Peyer's patch (tissue), 4 donors: ENCODE results near the gene ZDHHC22.

Experiments
- POLR2A ChIP-seq, 2 donors: fragments of 450-650 bp; IDR thresholded peaks; one replicate each; pipeline ENCODE4 v1.5.1; 2017; ENCODE audit warnings: antibody characterized with exemption in 2 of 2, mild to moderate bottlenecking in 2 of 2, moderate library complexity in 2 of 2
- TF ChIP-seq, protein P1 (sequence below), 6 experiments: fragments of 450-650 bp in 4 of 6; fragments of 200-600 bp in 2 of 6; sonication (generic) in 1 of 6; IDR thresholded peaks; one replicate each; pipeline ENCODE4 v1.5.1; 2017 to 2019; ENCODE audit warnings: antibody characterized with exemption in 6 of 6, mild to moderate bottlenecking in 3 of 6, moderate library complexity in 1 of 6

DNA sequence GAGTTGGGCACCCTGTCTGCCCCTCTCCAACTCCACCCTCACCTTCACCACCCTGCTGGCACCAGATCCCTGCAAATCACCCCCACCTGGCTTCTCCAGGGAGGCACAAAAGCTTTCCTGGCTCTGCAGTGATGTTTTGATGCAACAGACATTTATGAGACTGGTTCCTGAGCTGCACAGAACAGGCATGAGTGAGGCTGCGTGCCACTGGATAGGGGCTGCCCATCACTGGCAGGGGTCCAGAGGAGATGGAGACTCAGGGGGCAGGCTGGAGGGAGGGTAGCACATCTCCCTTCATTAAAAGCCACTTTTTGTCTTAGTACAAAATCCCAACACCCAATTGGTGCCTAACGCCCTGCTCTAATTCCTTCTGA lies 17.3 kb upstream of the ZDHHC22 start:
- TF ChIP-seq POLR2A (IDR thresholded peaks at IDR 0.05) = no peak
- TF ChIP-seq, protein P1, sequence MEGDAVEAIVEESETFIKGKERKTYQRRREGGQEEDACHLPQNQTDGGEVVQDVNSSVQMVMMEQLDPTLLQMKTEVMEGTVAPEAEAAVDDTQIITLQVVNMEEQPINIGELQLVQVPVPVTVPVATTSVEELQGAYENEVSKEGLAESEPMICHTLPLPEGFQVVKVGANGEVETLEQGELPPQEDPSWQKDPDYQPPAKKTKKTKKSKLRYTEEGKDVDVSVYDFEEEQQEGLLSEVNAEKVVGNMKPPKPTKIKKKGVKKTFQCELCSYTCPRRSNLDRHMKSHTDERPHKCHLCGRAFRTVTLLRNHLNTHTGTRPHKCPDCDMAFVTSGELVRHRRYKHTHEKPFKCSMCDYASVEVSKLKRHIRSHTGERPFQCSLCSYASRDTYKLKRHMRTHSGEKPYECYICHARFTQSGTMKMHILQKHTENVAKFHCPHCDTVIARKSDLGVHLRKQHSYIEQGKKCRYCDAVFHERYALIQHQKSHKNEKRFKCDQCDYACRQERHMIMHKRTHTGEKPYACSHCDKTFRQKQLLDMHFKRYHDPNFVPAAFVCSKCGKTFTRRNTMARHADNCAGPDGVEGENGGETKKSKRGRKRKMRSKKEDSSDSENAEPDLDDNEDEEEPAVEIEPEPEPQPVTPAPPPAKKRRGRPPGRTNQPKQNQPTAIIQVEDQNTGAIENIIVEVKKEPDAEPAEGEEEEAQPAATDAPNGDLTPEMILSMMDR (IDR thresholded peaks at IDR 0.05) = no peak
